ENCODE results near the gene SLC26A4.

The SLC26A4 gene

GRCh38 chr7:107697321-107698049 is 36.9 kb downstream of the SLC26A4 start:
- no peak for DNase-seq (ENCODE audit: low spot score)

GRCh38 chr7:107700570-107700969 is 39.9 kb downstream of the SLC26A4 start:
- DNase-seq (ENCODE audit: low spot score), result no peak

GRCh38 chr7:107701191-107701590 is 40.6 kb downstream of the SLC26A4 start:
- DNase-seq (ENCODE audit: low spot score), result no peak

GRCh38 chr7:107703219-107703618 is 42.6 kb downstream of the SLC26A4 start:
- no peak for DNase-seq (ENCODE audit: low spot score)

- DNase-seq (ENCODE audit: low spot score), result no peak
Observed at GRCh38 chr7:107703872-107704271, 43.2 kb downstream of the SLC26A4 start.

GRCh38 chr7:107708956-107709355 is 48.3 kb downstream of the SLC26A4 start:
- DNase-seq (ENCODE audit: low spot score), result no peak

- DNase-seq (ENCODE audit: low spot score), result no peak
Observed at GRCh38 chr7:107711301-107711700, 50.7 kb downstream of the SLC26A4 start.

GRCh38 chr7:107712025-107712424 is 51.4 kb downstream of the SLC26A4 start:
- DNase-seq (ENCODE audit: low spot score), result no peak

- no peak for DNase-seq (ENCODE audit: low spot score)
Observed at GRCh38 chr7:107712896-107713295, 52.3 kb downstream of the SLC26A4 start.

GRCh38 chr7:107715531-107715930 is 54.9 kb downstream of the SLC26A4 start:
- DNase-seq (ENCODE audit: low spot score), result peak; percentile 68

GRCh38 chr7:107718456-107719193 is 58.0 kb downstream of the SLC26A4 start:
- no peak for DNase-seq (ENCODE audit: low spot score)

GRCh38 chr7:107721286-107721685 is 60.7 kb downstream of the SLC26A4 start:
- no peak for DNase-seq (ENCODE audit: low spot score)

GRCh38 chr7:107723255-107723654 is 62.6 kb downstream of the SLC26A4 start:
- no peak for DNase-seq (ENCODE audit: low spot score)

GRCh38 chr7:107725138-107725740 is 64.6 kb downstream of the SLC26A4 start:
- peak; percentile 66 for DNase-seq (ENCODE audit: low spot score)

- DNase-seq (ENCODE audit: low spot score), result no peak
Observed at GRCh38 chr7:107726356-107727130, 65.9 kb downstream of the SLC26A4 start.

GRCh38 chr7:107728276-107728675 is 67.6 kb downstream of the SLC26A4 start:
- DNase-seq (ENCODE audit: low spot score), result no peak

GRCh38 chr7:107742678-107743566 is 82.3 kb downstream of the SLC26A4 start:
- no peak for DNase-seq (ENCODE audit: low spot score)

GRCh38 chr7:107743567-107744344 is 83.1 kb downstream of the SLC26A4 start, which contains the start of gene CBLL1:
Gene CBLL1 (plus strand): TSS chr7:107744142. CDS start chr7:107744164, 22 bp downstream.
- DNase-seq (ENCODE audit: low spot score), result peak; percentile 98

GRCh38 chr7:107744345-107744750 is 83.7 kb downstream of the SLC26A4 start:
- peak; percentile 71 for DNase-seq (ENCODE audit: low spot score)

- DNase-seq (ENCODE audit: low spot score), result peak; percentile 22
Observed at GRCh38 chr7:107746006-107746405, 85.4 kb downstream of the SLC26A4 start.
